SK-N-DZ (cell line): Measurements from ENCODE around the gene TFAP2D.

Source experiments
- DNase-seq: peaks from one replicate; pipeline ENCODE4 v3.0.0-alpha.2; 2015; ENCODE audit warnings: low spot score

Gene TFAP2D

DNA sequence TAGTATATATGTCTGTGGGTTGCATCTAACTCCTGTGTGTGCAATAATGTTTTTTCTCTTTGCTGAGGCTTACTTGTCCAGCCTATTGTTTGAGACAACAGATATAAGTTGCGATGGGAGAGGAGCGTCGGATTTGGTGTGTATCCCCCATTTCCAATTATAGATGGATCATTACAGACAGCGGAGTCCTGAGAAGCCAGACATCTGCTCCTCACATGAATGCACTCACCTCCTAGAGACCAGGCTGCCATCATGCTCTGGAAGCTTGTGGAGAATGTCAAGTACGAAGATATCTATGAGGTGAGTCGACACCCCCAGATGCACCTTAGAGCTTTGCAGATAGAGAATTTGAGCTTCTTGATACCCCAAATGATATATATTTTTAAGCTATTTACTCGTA, 105.3 kb downstream of the TFAP2D start, which contains the start of gene TFAP2B:
TSS of gene TFAP2B (plus strand) at position 199 of the 400 bp plus-strand sequence. CDS start at position 220, 21 bp downstream.
- DNase-seq, result no peak

DNA sequence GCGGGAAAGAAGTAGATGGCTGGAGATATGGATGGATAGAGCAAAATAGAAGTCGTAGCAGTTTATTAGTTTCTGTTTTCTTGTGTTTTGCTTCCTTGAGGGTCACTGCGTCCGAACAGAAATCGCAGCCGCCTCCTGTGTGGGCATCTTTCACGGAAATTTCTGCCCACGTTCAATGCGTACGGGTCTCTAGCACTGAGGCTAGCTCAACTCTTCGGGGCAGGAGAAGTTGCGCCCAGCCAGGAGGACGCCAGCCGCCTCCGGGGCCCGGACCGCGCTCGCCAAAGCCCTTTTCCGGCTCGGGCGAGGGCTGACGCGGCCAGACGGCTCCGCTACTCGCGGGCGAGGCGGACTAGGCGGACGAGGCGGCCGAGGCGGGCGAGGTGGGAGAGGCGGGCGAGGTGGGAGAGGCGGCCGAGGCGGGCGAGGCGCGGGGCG, 106.2 kb downstream of the TFAP2D start:
- no peak for DNase-seq

DNA sequence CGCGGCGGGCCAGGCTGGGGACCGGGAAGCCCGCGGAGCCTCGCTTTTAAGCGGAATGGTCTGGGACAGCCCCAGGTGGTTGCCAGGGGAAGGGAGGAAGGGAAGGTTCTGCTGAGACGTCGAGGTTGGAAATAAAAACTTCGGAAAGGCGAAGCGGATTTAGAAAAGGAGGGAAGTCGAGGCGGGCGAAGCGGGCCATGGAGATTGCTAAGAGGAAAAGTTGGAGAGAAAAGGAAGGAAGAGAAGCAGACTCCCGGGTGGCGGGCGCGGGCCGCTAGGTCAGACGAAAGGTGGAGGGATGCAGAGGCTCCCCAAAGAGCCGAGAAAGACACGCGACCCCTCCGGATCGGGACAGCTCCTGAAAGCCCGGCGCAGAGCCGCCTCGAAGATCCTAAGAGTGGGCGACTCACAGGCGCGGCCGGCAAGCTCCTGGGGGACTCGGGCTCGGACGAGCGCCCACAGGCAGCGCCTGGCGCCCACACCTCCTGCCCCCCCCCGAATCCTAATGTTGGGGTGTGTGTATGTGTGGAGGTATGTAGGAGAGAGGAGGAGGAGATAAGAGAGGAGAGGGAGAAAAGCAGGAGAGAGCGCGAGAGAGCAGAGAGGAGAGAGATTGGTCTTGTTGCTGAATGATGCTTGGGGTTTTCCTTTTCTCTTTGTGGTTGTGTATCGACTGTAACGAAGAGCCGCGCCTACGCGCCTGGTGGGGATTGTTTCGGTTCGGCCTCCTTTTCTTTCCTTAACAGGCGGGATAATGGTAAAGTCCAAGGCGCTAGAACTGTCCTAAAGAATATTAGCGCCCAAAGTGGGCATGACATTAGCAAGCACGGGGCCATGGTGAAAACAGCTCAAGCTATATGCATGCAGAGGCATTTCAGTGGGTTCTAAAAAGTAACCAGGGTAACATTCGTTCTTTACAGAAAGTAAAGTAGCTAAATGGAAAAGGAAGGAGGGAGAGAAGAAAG, 106.9 kb downstream of the TFAP2D start:
- no peak for DNase-seq

DNA sequence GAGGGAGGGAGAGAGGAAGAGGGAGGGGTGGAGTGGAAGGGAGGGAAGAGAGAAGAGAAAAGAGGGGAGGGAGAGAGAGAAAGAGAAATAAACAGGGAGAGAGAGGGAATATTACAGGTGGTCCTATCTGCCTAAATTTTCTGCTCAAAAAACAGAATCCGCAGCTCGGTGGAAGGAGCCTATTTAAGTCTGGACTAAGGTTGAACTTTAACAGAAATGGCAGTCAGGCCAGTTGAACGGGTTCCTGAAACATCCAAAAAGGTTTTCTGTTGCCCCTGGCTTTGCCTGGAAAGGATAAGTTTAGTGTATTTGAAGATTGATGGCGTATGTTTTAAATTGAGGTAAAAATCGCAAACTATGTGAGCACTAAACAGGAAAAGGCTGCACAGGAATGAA, 107.5 kb downstream of the TFAP2D start:
- DNase-seq, result no peak

DNA sequence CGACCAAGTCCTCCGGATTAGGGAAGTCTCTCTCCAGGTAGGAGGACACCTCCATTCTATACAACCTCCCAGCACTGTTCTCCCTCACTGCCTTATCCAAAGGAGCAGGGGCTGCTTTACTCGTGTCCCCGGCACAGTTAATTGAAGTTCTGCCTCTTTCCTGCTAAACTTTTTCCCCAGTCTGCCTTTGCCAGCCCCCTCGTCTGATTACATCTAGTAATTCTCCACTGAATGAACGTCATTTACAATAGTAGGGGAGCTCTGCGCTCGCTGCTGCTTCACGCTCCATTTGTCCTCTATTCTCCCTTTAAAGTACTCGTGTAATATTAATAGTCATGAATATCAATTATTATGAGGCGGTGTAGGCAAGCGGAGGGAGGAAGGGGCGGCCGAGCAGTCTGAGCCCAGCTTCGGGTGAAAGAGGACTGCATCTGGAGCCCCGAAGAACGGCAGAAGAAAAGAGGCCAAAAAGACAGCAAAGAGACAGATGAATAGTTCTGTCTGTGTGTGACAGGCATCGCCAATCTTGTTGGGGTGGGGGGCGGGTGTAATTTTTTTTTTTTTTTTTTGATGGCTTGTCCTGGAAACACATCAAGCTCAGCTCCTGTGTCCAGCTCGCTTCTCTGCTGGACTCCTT, 108.2 kb downstream of the TFAP2D start:
- DNase-seq, result no peak

DNA sequence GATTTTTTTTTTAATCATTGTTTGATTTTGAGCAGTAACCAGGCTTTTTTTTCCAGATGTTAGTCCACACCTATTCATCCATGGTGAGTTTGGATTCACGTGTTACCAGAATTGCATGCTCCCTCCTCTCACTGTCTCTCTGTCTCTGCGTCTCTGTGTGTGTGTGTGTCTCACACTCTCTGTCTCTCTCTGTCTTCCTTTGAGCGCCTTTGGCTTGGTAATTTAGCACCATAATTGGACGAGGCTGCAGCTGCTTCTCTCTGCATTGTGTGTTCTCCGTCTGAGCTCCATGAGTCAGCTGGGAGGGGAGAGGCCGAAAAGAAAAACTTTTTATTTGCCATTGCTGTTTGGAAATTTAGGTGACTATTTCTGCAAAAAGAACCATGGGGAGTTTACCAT, 108.8 kb downstream of the TFAP2D start:
- DNase-seq, result no peak
